Measurements from ENCODE around the gene SSBP4.

DNA sequence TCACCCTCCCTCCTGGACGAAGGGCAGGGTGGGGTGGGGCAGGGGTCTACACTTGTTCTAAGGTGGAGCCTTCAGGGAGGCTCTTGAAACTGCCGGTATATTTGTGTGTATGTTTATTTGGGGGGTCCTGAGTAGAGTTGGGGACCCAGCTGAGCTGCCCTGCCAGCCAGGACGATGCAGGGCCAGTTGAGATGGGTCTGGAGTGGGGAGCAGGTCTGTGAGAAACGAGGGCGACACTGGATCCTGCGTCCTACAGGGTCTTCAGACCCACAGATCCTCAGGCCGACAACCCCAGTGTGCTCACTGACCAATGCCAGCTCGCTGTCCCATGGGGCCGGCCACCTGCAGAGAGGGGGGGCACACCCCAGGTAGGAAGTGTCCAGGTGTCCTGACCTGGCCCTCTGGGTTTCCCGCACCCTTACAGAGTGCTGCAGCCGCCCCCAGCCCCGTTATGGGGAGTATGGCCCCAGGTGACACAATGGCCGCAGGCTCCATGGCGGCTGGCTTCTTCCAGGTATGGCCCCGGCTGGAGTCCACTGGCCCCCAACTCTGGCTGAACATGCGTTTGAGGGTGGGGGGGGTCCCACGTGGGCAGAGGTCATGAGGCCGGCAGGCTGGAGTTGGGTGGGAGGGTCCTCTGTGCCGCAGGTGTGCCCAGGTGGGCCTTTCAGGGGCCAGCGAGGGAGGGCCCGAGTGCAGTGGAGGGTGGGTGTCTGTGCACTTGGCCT is 11.4 kb downstream of the SSBP4 start:
- TF ChIP-seq EZH2 (IDR thresholded peaks at IDR 0.05), result no peak
- no peak for TF ChIP-seq POLR2AphosphoS5 (IDR thresholded peaks at IDR 0.05; ENCODE audit: borderline replicate concordance, low read depth, low read length)

All from SK-N-MC (cell line).